ENCODE results near the gene PSENEN.

DNA sequence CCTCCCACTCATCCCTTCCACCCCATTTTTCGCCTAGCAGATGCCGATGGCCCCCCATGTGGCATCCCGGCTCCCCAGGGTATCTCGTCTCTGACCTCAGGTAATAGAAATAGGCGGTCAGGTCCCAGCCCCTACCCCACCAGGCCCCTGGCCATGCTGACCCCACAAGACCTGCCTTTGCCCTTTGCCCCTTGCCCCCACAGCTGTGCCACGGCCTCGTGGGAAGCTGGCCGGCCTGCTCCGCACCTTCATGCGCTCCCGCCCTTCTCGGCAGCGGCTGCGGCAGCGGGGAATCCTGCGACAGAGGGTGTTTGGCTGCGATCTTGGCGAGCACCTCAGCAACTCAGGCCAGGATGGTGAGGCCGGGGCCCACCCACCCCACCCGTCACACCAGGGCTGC is 35.3 kb downstream of the PSENEN start:
- TF ChIP-seq POLR2A (IDR thresholded peaks at IDR 0.05) (no peak), POLR2AphosphoS5 (IDR thresholded peaks at IDR 0.05) (no peak), EP300 (IDR thresholded peaks at IDR 0.05) (no peak)
- TF ChIP-seq, protein P1, sequence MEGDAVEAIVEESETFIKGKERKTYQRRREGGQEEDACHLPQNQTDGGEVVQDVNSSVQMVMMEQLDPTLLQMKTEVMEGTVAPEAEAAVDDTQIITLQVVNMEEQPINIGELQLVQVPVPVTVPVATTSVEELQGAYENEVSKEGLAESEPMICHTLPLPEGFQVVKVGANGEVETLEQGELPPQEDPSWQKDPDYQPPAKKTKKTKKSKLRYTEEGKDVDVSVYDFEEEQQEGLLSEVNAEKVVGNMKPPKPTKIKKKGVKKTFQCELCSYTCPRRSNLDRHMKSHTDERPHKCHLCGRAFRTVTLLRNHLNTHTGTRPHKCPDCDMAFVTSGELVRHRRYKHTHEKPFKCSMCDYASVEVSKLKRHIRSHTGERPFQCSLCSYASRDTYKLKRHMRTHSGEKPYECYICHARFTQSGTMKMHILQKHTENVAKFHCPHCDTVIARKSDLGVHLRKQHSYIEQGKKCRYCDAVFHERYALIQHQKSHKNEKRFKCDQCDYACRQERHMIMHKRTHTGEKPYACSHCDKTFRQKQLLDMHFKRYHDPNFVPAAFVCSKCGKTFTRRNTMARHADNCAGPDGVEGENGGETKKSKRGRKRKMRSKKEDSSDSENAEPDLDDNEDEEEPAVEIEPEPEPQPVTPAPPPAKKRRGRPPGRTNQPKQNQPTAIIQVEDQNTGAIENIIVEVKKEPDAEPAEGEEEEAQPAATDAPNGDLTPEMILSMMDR (IDR thresholded peaks at IDR 0.05): no peak
